ENCODE data around the gene SCAF1. TPM values are rescaled to one million over a fixed set of nuclear protein-coding genes. Genes with fewer than 3 reads are reported as not detected.

Gene SCAF1
- total and polyA plus RNA-seq, 2 of the 13 experiments (the other 11 are each of a cell fraction or from before 2014, with no cell fraction given), result 3.3 to 6.1 TPM

GRCh38 chr19:49640113-49640898, 1.7 kb upstream of the SCAF1 start, which contains the start of gene RRAS (continued):
- TF ChIP-seq HIC2 (CRISPR knock-in tag; IDR thresholded peaks at IDR 0.05; ENCODE audit: low read depth) (no peak), SMAD9 (CRISPR knock-in tag; IDR thresholded peaks at IDR 0.05) (no peak), ZNF30 (CRISPR knock-in tag; IDR thresholded peaks at IDR 0.05) (no peak), ZNF121 (CRISPR knock-in tag; IDR thresholded peaks at IDR 0.05) (no peak), KMT2A (CRISPR knock-in tag; IDR thresholded peaks at IDR 0.05) (no peak), SNAPC4 (CRISPR knock-in tag; IDR thresholded peaks at IDR 0.05) (peak; percentile 98), ZBTB10 (CRISPR knock-in tag; IDR thresholded peaks at IDR 0.05; ENCODE audit: borderline replicate concordance) (no peak; the same call in 1 of the 2 replicates), RFX1 (IDR thresholded peaks at IDR 0.05) (no peak), ZNF326 (CRISPR knock-in tag; IDR thresholded peaks at IDR 0.05; ENCODE audit: borderline replicate concordance) (no peak), ZFX (CRISPR knock-in tag; IDR thresholded peaks at IDR 0.05; ENCODE audit: low read depth) (peak; percentile 72; the same call in 1 of the 2 replicates), FOXK2 (IDR thresholded peaks at IDR 0.05) (no peak), IKZF5 (CRISPR knock-in tag; IDR thresholded peaks at IDR 0.05) (peak; percentile 72), ESRRA (CRISPR knock-in tag; IDR thresholded peaks at IDR 0.05; ENCODE audit: low read depth) (no peak), HDAC1 (CRISPR knock-in tag; IDR thresholded peaks at IDR 0.05) (peak; percentile 81; the same call in 1 of the 2 replicates), KLF12 (CRISPR knock-in tag; IDR thresholded peaks at IDR 0.05; ENCODE audit: borderline replicate concordance) (no peak), RBM39 (IDR thresholded peaks at IDR 0.05; ENCODE audit: low read depth, low read length, poor library complexity, severe bottlenecking) (peak; percentile 54)

Measured in HepG2 (cell line).